SK-N-MC (cell line): ENCODE measurements around the gene LCN9.

Experiments
- EZH2 ChIP-seq: fragments of 200-600 bp; sonication (generic); IDR thresholded peaks from one replicate; pipeline ENCODE4 v1.6.1; 2017; ENCODE audit warnings: antibody characterized with exemption
- POLR2AphosphoS5 ChIP-seq: IDR thresholded peaks from 2 replicates; pipeline ENCODE4 v1.6.1; 2012; ENCODE audit warnings: mild to moderate bottlenecking, low read depth, low read length, borderline replicate concordance

GRCh38 chr9:135708164-135708563 is 45.1 kb downstream of the LCN9 start:
- TF ChIP-seq POLR2AphosphoS5 (no peak), EZH2 (no peak)
